Smooth muscle cell (in vitro differentiated cells): ENCODE data around the gene AZGP1. TPM values are rescaled to one million over a fixed set of nuclear protein-coding genes. Genes with fewer than 3 reads are reported as not detected.

Experiments used
- DNase-seq: peaks from one replicate; lab custom pipeline; 2025; ENCODE audit not compliant: unreplicated experiment; lab: John Stamatoyannopoulos, UW
- H2AFZ ChIP-seq: fragments of 200-600 bp; sonication (generic); 2 replicates; pipeline ENCODE4 v1.6.0; 2016; ENCODE audit warnings: antibody characterized with exemption, low read depth, mild to moderate bottlenecking
- H3F3A ChIP-seq: fragments of 200-600 bp; sonication (generic); 2 replicates; pipeline ENCODE4 v1.6.0; 2017; ENCODE audit warnings: antibody characterized with exemption, low read depth
- H3K27ac ChIP-seq: fragments of 200-600 bp; sonication (generic); 2 replicates; pipeline ENCODE4 v1.5.1; 2016; ENCODE audit warnings: low read depth, mild to moderate bottlenecking
- H3K27me3 ChIP-seq: fragments of 200-600 bp; sonication (generic); 2 replicates; pipeline ENCODE4 v1.6.1; 2016; ENCODE audit warnings: low read depth, mild to moderate bottlenecking
- H3K36me3 ChIP-seq: fragments of 200-600 bp; sonication (generic); 2 replicates; pipeline ENCODE4 v1.5.1; 2016; ENCODE audit warnings: low read depth
- H3K4me1 ChIP-seq: fragments of 200-600 bp; sonication (generic); 2 replicates; pipeline ENCODE4 v1.5.1; 2016; ENCODE audit warnings: low read depth
- H3K4me2 ChIP-seq: fragments of 200-600 bp; sonication (generic); 2 replicates; pipeline ENCODE4 v1.6.0; 2016; ENCODE audit warnings: mild to moderate bottlenecking
- H3K4me3 ChIP-seq: fragments of 200-600 bp; sonication (generic); 2 replicates; pipeline ENCODE4 v1.5.1; 2016; ENCODE audit warnings: mild to moderate bottlenecking
- H3K79me2 ChIP-seq: fragments of 200-600 bp; sonication (generic); 2 replicates; pipeline ENCODE4 v1.6.0; 2016; ENCODE audit warnings: low read depth, mild to moderate bottlenecking
- H3K9ac ChIP-seq: fragments of 200-600 bp; sonication (generic); 2 replicates; pipeline ENCODE4 v1.6.0; 2016; ENCODE audit warnings: low read depth
- H3K9me3 ChIP-seq: fragments of 200-600 bp; sonication (generic); replicated peaks from 2 replicates; pipeline ENCODE4 v1.5.1; 2016; ENCODE audit warnings: low read depth
- H4K20me1 ChIP-seq: fragments of 200-600 bp; sonication (generic); 2 replicates; pipeline ENCODE4 v1.6.0; 2016; ENCODE audit warnings: low read depth
- CTCF ChIP-seq: fragments of 200-600 bp; sonication (generic); IDR thresholded peaks from 2 replicates; pipeline ENCODE4 v1.5.1; 2017; ENCODE audit warnings: borderline replicate concordance, mild to moderate bottlenecking, antibody characterized with exemption; ENCODE audit not compliant: insufficient read depth, poor library complexity, severe bottlenecking
- WGBS: methylation state at CpG from one replicate; pipeline ENCODE4 v1.1.7; 2016; ENCODE audit warnings: low lambda C conversion rate; 5-methylcytosine and 5-hydroxymethylcytosine counted together
- polyA plus RNA-seq: library from polyadenylated mRNA; unstranded; fragments of >200 nt; fragmentation: Nextera tagmentation; extraction: Ambion mirVana; gene quantifications from 2 replicates; pipeline ENCODE4 v1.2.1, GENCODE V29; 2016
- total RNA-seq: library from RNA; depleted of rRNA; stranded (reverse); fragments of >200 nt; gene quantifications from 2 replicates; pipeline ENCODE4 v1.2.3, GENCODE V29; 2014

The AZGP1 gene
- total and polyA plus RNA-seq, 2 experiments from 2014 or later = 0.94 TPM; not detected in 1

- 92% methylated on average over 13 of the region's 13 CpGs for WGBS
- H3K4me1 ChIP-seq = no peaks in the 10 kb centered on the region
- no peak overlapping the region for H3K4me2 ChIP-seq
- no peaks in the 10 kb centered on the region for H3K36me3 ChIP-seq
- no peaks in the 10 kb centered on the region for H3K79me2 ChIP-seq
- no peak overlapping the region for H3K4me3 ChIP-seq
- H2AFZ ChIP-seq = no peak overlapping the region
- no peaks in the 10 kb centered on the region for H3K9me3 ChIP-seq
- H4K20me1 ChIP-seq = no peaks in the 10 kb centered on the region
- H3K27me3 ChIP-seq = no peaks in the 10 kb centered on the region
- H3K9ac ChIP-seq = no peak overlapping the region
- DNase-seq = no peak
- H3F3A ChIP-seq = no peaks in the 10 kb centered on the region
- H3K27ac ChIP-seq = no peak overlapping the region
- TF ChIP-seq CTCF = no peak
Measured at GRCh38 chr7:100000239-100000638, 24.4 kb upstream of the AZGP1 start.

- no peaks in the 10 kb centered on the region for H3K79me2 ChIP-seq
- no peak for TF ChIP-seq CTCF
- H3F3A ChIP-seq = no peaks in the 10 kb centered on the region
- no peaks in the 10 kb centered on the region for H3K27me3 ChIP-seq
- no peaks in the 10 kb centered on the region for H3K36me3 ChIP-seq
- 27% methylated on average over 35 of the region's 35 CpGs for WGBS
- no peaks in the 10 kb centered on the region for H3K4me1 ChIP-seq
- peak overlapping the region; percentile 28 for H3K9ac ChIP-seq
- peak overlapping the region; percentile 87 for H2AFZ ChIP-seq
- H3K4me2 ChIP-seq = peak overlapping the region; percentile 80
- H3K9me3 ChIP-seq = no peaks in the 10 kb centered on the region
- H4K20me1 ChIP-seq = no peaks in the 10 kb centered on the region
- DNase-seq = no peak
- H3K4me3 ChIP-seq = peak overlapping the region; percentile 38
- no peak overlapping the region for H3K27ac ChIP-seq
Measured at GRCh38 chr7:99997545-99998137, 21.8 kb upstream of the AZGP1 start.

GRCh38 chr7:99996755-99997544 is 21.1 kb upstream of the AZGP1 start:
- no peak overlapping the region for H3K27ac ChIP-seq
- no peak for DNase-seq
- TF ChIP-seq CTCF = no peak
- no peaks in the 10 kb centered on the region for H3K79me2 ChIP-seq
- H3K36me3 ChIP-seq = no peaks in the 10 kb centered on the region
- H3K9ac ChIP-seq = peak overlapping the region; percentile 28
- peak overlapping the region; percentile 80 for H3K4me2 ChIP-seq
- peak overlapping the region; percentile 38 for H3K4me3 ChIP-seq
- no peaks in the 10 kb centered on the region for H4K20me1 ChIP-seq
- H3K9me3 ChIP-seq = no peaks in the 10 kb centered on the region
- peak overlapping the region; percentile 87 for H2AFZ ChIP-seq
- no peaks in the 10 kb centered on the region for H3F3A ChIP-seq
- H3K27me3 ChIP-seq = no peaks in the 10 kb centered on the region
- WGBS = 85% methylated on average over 15 of the region's 15 CpGs
- H3K4me1 ChIP-seq = no peaks in the 10 kb centered on the region
